ENCODE measurements around the gene AP4B1.

- TF ChIP-seq CTCF (IDR thresholded peaks at IDR 0.05 in 2 of 3, conservative IDR thresholded peaks at IDR 0.05 in 1 of 3; ENCODE audit: borderline replicate concordance in 1 of 3, insufficient read depth in 1 of 3, low read depth in 2 of 3, low read length in 2 of 3) (no peak), EZH2 (IDR thresholded peaks at IDR 0.05) (no peak), MAX (IDR thresholded peaks at IDR 0.05) (no peak), EZH2phosphoT487 (IDR thresholded peaks at IDR 0.05; ENCODE audit: borderline replicate concordance) (no peak), POLR2AphosphoS5 (IDR thresholded peaks at IDR 0.05; ENCODE audit: low read depth, low read length) (no peak), POLR2A (IDR thresholded peaks at IDR 0.05; ENCODE audit: borderline replicate concordance, extremely low read depth, insufficient read depth, insufficient read length) (no peak), ZNF274 (IDR thresholded peaks at IDR 0.05; ENCODE audit: low read depth, low read length) (no peak)
Measured at GRCh38 chr1:113875714-113876113, 28.9 kb downstream of the AP4B1 start.
